22Rv1 (cell line): ENCODE measurements around the gene CHD2.
A peak's percentile ranks its signal among the peaks of the same experiment; 100 is the strongest.

ENCODE experiments used
- H3K27ac ChIP-seq: fragments of 450-650 bp; 2 replicates; pipeline ENCODE4 v1.5.1; 2017
- CTCF ChIP-seq: fragments of 450-650 bp; IDR thresholded peaks from 2 replicates; pipeline ENCODE4 v1.5.1; 2017; ENCODE audit warnings: mild to moderate bottlenecking
- ZFX ChIP-seq: fragments of 450-650 bp; IDR thresholded peaks from 2 replicates; pipeline ENCODE4 v1.6.1; 2017; ENCODE audit warnings: antibody characterized with exemption, borderline replicate concordance

The CHD2 gene

GRCh38 chr15:92915766-92916435 is 15.8 kb downstream of the CHD2 start:
- H3K27ac ChIP-seq, result peak overlapping the region; percentile 84
- TF ChIP-seq ZFX, result no peak
- no peak for TF ChIP-seq CTCF

- TF ChIP-seq CTCF, result peak; percentile 95
- no peak for TF ChIP-seq ZFX
- peak overlapping the region; percentile 84 for H3K27ac ChIP-seq
Observed at GRCh38 chr15:92917598-92918407, 17.7 kb downstream of the CHD2 start.

GRCh38 chr15:92918881-92919280 is 18.8 kb downstream of the CHD2 start:
- peak overlapping the region; percentile 1; the same call in 1 of the 2 replicates for H3K27ac ChIP-seq

GRCh38 chr15:92920595-92921161 is 20.6 kb downstream of the CHD2 start:
- TF ChIP-seq ZFX (no peak), CTCF (no peak)
- H3K27ac ChIP-seq, result peak overlapping the region; percentile 16; the same call in 1 of the 2 replicates

GRCh38 chr15:92921215-92922131 is 21.3 kb downstream of the CHD2 start:
- no peak for TF ChIP-seq ZFX
- no peak for TF ChIP-seq CTCF
- H3K27ac ChIP-seq, result peak overlapping the region; percentile 16

GRCh38 chr15:92922418-92923002 is 22.4 kb downstream of the CHD2 start:
- H3K27ac ChIP-seq, result peak overlapping the region; percentile 16
- TF ChIP-seq ZFX (no peak), CTCF (no peak)

GRCh38 chr15:92924216-92924615 is 24.1 kb downstream of the CHD2 start:
- H3K27ac ChIP-seq, result no peak overlapping the region
- no peak for TF ChIP-seq ZFX
- no peak for TF ChIP-seq CTCF
